ENCODE data around the gene EFCAB6.

DNA sequence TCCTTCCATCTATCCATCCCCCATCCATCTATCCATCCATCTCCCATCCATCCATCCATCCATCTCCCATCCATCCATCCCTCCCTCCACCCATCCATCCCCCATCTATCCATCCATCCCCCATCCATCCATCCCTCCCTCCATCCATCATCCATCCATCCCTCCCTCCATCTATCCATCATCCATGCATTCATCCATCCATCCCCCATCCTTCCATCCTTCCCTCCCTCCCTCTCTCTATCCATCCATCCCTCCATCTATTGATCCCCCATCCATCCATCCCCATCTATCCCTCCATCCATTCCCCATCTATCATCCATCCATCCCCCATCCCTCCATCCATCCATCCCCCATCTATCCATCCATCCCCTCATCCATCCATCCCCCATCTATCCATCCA is 303.6 kb downstream of the EFCAB6 start:
- TF ChIP-seq KDM1A (CRISPR knock-in tag; IDR thresholded peaks at IDR 0.05) (no peak), JUN (CRISPR knock-in tag; IDR thresholded peaks at IDR 0.05) (no peak), ZFP37 (CRISPR knock-in tag; IDR thresholded peaks at IDR 0.05; ENCODE audit: borderline replicate concordance) (no peak)
- TF ChIP-seq, protein P1, sequence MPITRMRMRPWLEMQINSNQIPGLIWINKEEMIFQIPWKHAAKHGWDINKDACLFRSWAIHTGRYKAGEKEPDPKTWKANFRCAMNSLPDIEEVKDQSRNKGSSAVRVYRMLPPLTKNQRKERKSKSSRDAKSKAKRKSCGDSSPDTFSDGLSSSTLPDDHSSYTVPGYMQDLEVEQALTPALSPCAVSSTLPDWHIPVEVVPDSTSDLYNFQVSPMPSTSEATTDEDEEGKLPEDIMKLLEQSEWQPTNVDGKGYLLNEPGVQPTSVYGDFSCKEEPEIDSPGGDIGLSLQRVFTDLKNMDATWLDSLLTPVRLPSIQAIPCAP (CRISPR knock-in tag; IDR thresholded peaks at IDR 0.05; ENCODE audit: low read depth) = no peak

Data from HepG2 (cell line).